HuH-7 (cell line): Measurements from ENCODE around the gene DISP3.
"Not testable (repeated sequence)": the region's sequence is repeated elsewhere in the genome, so short reads cannot be mapped to it uniquely, and the experiment has no call there.

Experiments
- DNase-seq: peaks from one replicate; pipeline ENCODE4 v3.0.0; 2011; ENCODE audit warnings: low spot score

The DISP3 gene

GRCh38 chr1:11576109-11576875 lies 97.3 kb downstream of the DISP3 start:
- DNase-seq: no peak

- no peak for DNase-seq
Measured at GRCh38 chr1:11578004-11578403, 99.0 kb downstream of the DISP3 start.

DNA sequence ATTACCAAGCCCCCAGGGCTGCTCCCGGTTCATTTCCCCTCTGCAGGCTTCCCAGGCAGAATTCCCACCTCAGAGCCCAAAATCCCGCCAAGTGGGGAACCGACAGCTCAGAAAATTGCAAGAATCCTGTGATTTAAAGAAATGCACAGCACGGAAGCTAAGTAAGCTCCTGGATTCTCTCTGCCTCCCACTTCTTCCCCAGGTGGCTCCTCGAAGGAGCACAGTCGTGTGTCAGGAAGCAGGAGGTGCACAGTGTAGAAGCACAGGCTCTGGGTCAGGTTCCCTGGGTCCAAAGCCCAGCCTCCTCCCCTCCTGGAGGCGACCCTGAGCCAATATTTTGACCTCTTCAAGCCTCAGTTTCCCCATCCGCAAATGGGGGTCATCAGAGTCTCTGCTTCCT lies 100.6 kb downstream of the DISP3 start:
- no peak for DNase-seq

DNA sequence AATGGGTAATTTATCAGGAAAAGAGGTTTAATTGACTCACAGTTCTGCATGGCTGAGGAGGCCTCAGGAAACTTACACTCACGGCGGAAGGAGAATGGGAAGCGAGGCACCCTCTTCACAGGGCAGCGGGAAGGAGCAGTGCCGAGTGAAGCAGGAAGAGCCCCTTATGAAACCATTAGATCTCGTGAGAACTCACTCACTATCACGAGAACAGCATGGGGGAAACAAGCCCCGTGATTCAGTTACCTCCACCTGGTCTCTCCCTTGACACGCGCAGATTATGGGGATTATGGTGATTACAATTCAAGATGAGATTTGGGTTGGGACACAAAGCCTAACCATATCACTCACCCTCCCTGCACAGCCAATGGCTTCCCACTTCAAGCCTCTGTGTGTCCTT lies 101.1 kb downstream of the DISP3 start:
- DNase-seq: not testable (repeated sequence)

DNA sequence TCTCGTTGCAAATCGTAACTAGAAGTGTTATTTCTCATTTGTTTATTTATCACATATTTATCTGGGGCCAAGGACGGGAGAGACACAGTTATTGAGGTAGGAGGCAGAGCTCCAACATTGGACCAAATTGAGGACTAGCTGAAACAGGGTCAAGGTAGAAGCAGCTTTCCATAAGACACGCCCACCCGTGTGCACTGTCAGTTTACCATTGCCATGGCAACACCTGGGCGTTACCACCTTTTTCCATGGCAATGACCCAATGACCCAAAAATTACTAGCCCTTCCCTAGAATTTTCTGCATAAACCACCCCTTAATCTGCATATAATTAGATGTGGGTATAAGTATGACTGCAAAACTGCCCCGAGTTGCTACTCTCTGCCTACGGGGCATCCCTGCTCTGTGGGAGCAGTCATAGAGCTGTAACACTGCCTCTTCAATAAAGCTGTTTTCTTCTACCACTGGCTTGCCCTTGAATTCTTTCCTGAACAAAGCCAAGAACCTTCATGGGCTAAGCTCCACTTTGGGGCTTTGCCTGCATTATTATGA lies 102.6 kb downstream of the DISP3 start:
- DNase-seq: no peak

- DNase-seq: no peak
Measured at GRCh38 chr1:11585389-11585788, 106.4 kb downstream of the DISP3 start.
